ENCODE results near the gene RNF220.

- TF ChIP-seq GATA3 (IDR thresholded peaks at IDR 0.05; ENCODE audit: low read depth, low read length) (no peak), GATA2 (IDR thresholded peaks at IDR 0.05; ENCODE audit: low read depth, low read length) (no peak)
Observed at GRCh38 chr1:44630116-44630515, 225.1 kb downstream of the RNF220 start.

Measured in SH-SY5Y (cell line).